ENCODE data around the gene IGFBP4. TPM values are rescaled to one million over a fixed set of nuclear protein-coding genes. Genes with fewer than 3 reads are reported as not detected.

IGFBP4 gene
- total RNA-seq, 2 experiments from 2014 or later: 1.9 to 2.0 TPM

GRCh38 chr17:40498281-40499084 lies 55.2 kb downstream of the IGFBP4 start:
- ChIA-PET POLR2A (no interaction called here), CTCF (interaction anchor here (1.7 kb wide), 1 partner anchor 22 kb away, joined by 5 read pairs; no protein-coding TSS in a partner anchor)

GRCh38 chr17:40499551-40500189 lies 56.4 kb downstream of the IGFBP4 start:
- POLR2A ChIA-PET: no interaction called here
- CTCF ChIA-PET: no interaction called here

GRCh38 chr17:40500190-40500589 lies 56.9 kb downstream of the IGFBP4 start:
- POLR2A ChIA-PET: no interaction called here

GRCh38 chr17:40500709-40501108 lies 57.5 kb downstream of the IGFBP4 start:
- ChIA-PET CTCF (no interaction called here), POLR2A (no interaction called here)

More at GRCh38 chr17:40500190-40500589, 56.9 kb downstream of the IGFBP4 start:
- CTCF ChIA-PET: no interaction called here

- POLR2A ChIA-PET: no interaction called here
- CTCF ChIA-PET: no interaction called here
These were observed 58.3 kb downstream of the IGFBP4 start, which contains the start of gene TNS4 for GRCh38 chr17:40501499-40501911. TSS of gene TNS4 (minus strand) at chr17:40501623. CDS start at chr17:40496425, 5,198 bp downstream.

- ChIA-PET CTCF (no interaction called here), POLR2A (no interaction called here)
These were observed 59.5 kb downstream of the IGFBP4 start for GRCh38 chr17:40502716-40503115.

GRCh38 chr17:40503154-40503553 lies 59.9 kb downstream of the IGFBP4 start:
- ChIA-PET POLR2A (no interaction called here), CTCF (no interaction called here)

- CTCF ChIA-PET: interaction anchor here (1.5 to 1.8 kb wide), 2 partner anchors 9 to 64 kb away, joined by 3 to 5 read pairs; partner anchors contain the start of gene IGFBP4
- POLR2A ChIA-PET: no interaction called here
These were observed 63.5 kb downstream of the IGFBP4 start for GRCh38 chr17:40506786-40507185.

Other genes starting within 250 kb of the IGFBP4 start
- gene WIPF2, start 224.1 kb upstream of the IGFBP4 start, total RNA-seq: 10 to 100 TPM; 18.9 to 20.4 TPM
- 100 to 1,000 TPM; 121 to 127 TPM for gene CDC6, start 155.6 kb upstream of the IGFBP4 start, total RNA-seq
- 10 to 100 TPM; 28.6 to 29.7 TPM for gene RARA, start 134.3 kb upstream of the IGFBP4 start, total RNA-seq
- gene GJD3, start 78.7 kb upstream of the IGFBP4 start, total RNA-seq: not detected
- gene TOP2A, start 25.6 kb upstream of the IGFBP4 start, total RNA-seq: 100 to 1,000 TPM; 159 to 160 TPM
- 1 to 10 TPM; 4.7 to 5.1 TPM for gene TNS4, start 58.2 kb downstream of the IGFBP4 start, total RNA-seq
- 100 to 1,000 TPM; 120 to 125 TPM for gene CCR7, start 122.0 kb downstream of the IGFBP4 start, total RNA-seq
- 100 to 1,000 TPM in 1 of 2 experiments, 10 to 100 TPM in 1; 97.7 to 106 TPM for gene SMARCE1, start 204.4 kb downstream of the IGFBP4 start, total RNA-seq
- gene KRT222, start 221.7 kb downstream of the IGFBP4 start, total RNA-seq: not detected

Data from activated CD8-positive, alpha-beta memory T cell treated with anti-CD3 and anti-CD28 coated beads for 36 hours (primary cell).